Ishikawa (cell line): ENCODE results near the gene SLC25A45.

Source experiments
- CEBPB ChIP-seq: IDR thresholded peaks from 2 replicates; pipeline ENCODE4 v1.6.1; 2012
- CREB1 ChIP-seq: IDR thresholded peaks from 2 replicates; pipeline ENCODE4 v1.6.1; 2012; ENCODE audit warnings: low read depth
- EGR1 ChIP-seq: IDR thresholded peaks from 2 replicates; pipeline ENCODE4 v1.6.1; 2012
- EP300 ChIP-seq: IDR thresholded peaks from 2 replicates; pipeline ENCODE4 v1.6.1; 2012; ENCODE audit warnings: borderline replicate concordance
- FOXM1 ChIP-seq: IDR thresholded peaks from 2 replicates; pipeline ENCODE4 v1.6.1; 2012; ENCODE audit warnings: low read depth, borderline replicate concordance
- NFIC ChIP-seq: IDR thresholded peaks from 2 replicates; pipeline ENCODE4 v1.6.1; 2012
- RAD21 ChIP-seq: IDR thresholded peaks from 2 replicates; pipeline ENCODE4 v1.6.1; 2012; ENCODE audit warnings: low read depth
- TAF1 ChIP-seq: IDR thresholded peaks from 2 replicates; pipeline ENCODE4 v1.6.1; 2012; ENCODE audit warnings: low read depth, mild to moderate bottlenecking
- TCF12 ChIP-seq: IDR thresholded peaks from 2 replicates; pipeline ENCODE4 v1.6.1; 2012; ENCODE audit warnings: low read depth
- TEAD4 ChIP-seq: IDR thresholded peaks from 2 replicates; pipeline ENCODE4 v1.6.1; 2012
- YY1 ChIP-seq: IDR thresholded peaks from 2 replicates; pipeline ENCODE4 v1.6.1; 2012; ENCODE audit warnings: low read depth
- TF ChIP-seq, protein P1 (sequence below): IDR thresholded peaks from 2 replicates; pipeline ENCODE4 v1.6.1; 2012; ENCODE audit warnings: low read depth, mild to moderate bottlenecking
- TF ChIP-seq, protein P2 (sequence below): IDR thresholded peaks from 2 replicates; pipeline ENCODE4 v1.6.1; 2012

DNA sequence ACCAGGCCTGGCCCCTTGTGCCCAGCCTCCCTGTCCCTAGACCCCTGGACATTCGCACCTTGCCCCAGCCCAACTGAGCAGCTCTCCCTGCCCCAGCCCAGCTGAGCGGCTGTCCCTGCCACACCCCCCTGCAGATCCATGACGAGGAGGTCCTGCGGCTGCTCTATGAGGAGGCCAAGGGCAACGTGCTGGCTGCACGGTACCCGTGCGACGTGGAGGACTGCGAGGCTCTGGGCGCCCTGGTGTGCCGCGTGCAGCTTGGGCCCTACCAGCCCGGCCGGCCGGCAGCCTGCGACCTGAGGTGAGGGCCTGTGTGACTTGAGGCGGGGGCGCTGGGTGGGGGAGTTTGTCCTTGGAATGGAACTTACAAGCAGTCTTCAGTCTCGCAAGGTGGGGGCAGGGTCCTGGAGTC is 11.7 kb upstream of the SLC25A45 start:
- no peak for TF ChIP-seq CREB1
- TF ChIP-seq, protein P1, sequence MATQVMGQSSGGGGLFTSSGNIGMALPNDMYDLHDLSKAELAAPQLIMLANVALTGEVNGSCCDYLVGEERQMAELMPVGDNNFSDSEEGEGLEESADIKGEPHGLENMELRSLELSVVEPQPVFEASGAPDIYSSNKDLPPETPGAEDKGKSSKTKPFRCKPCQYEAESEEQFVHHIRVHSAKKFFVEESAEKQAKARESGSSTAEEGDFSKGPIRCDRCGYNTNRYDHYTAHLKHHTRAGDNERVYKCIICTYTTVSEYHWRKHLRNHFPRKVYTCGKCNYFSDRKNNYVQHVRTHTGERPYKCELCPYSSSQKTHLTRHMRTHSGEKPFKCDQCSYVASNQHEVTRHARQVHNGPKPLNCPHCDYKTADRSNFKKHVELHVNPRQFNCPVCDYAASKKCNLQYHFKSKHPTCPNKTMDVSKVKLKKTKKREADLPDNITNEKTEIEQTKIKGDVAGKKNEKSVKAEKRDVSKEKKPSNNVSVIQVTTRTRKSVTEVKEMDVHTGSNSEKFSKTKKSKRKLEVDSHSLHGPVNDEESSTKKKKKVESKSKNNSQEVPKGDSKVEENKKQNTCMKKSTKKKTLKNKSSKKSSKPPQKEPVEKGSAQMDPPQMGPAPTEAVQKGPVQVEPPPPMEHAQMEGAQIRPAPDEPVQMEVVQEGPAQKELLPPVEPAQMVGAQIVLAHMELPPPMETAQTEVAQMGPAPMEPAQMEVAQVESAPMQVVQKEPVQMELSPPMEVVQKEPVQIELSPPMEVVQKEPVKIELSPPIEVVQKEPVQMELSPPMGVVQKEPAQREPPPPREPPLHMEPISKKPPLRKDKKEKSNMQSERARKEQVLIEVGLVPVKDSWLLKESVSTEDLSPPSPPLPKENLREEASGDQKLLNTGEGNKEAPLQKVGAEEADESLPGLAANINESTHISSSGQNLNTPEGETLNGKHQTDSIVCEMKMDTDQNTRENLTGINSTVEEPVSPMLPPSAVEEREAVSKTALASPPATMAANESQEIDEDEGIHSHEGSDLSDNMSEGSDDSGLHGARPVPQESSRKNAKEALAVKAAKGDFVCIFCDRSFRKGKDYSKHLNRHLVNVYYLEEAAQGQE, result no peak
- no peak for TF ChIP-seq YY1
- TF ChIP-seq RAD21, result no peak
- no peak for TF ChIP-seq TEAD4
- TF ChIP-seq, protein P2, sequence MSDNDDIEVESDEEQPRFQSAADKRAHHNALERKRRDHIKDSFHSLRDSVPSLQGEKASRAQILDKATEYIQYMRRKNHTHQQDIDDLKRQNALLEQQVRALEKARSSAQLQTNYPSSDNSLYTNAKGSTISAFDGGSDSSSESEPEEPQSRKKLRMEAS, result no peak
- TF ChIP-seq EP300, result no peak
- no peak for TF ChIP-seq EGR1
- TF ChIP-seq CEBPB, result no peak
- no peak for TF ChIP-seq NFIC
- no peak for TF ChIP-seq TAF1
- TF ChIP-seq TCF12, result no peak
- no peak for TF ChIP-seq FOXM1
